Endodermal cell (in vitro differentiated cells): ENCODE data around the gene NME2. TPM values are rescaled to one million over a fixed set of nuclear protein-coding genes. Genes with fewer than 3 reads are reported as not detected.

ENCODE experiments used
- DNase-seq: peaks from one replicate; pipeline ENCODE4 v3.0.0-alpha.2; 2017
- H3K27ac ChIP-seq: 2 replicates; pipeline ENCODE4 v1.5.1; 2013; ENCODE audit warnings: mild to moderate bottlenecking, low read depth, low read length, moderate library complexity
- H3K27me3 ChIP-seq: 2 replicates; pipeline ENCODE4 v1.6.1; 2013; ENCODE audit warnings: mild to moderate bottlenecking, low read length, moderate library complexity; ENCODE audit not compliant: insufficient read depth, control insufficient read depth, poor library complexity, severe bottlenecking
- H3K36me3 ChIP-seq: 2 replicates; pipeline ENCODE4 v1.7.0; 2013; ENCODE audit warnings: mild to moderate bottlenecking, low read length, moderate library complexity; ENCODE audit not compliant: control insufficient read depth, insufficient read depth
- H3K4me1 ChIP-seq: one replicate; pipeline ENCODE4 v1.7.0; 2013; ENCODE audit warnings: low read length; ENCODE audit not compliant: control insufficient read depth, insufficient read depth
- H3K4me3 ChIP-seq: 2 replicates; pipeline ENCODE4 v1.5.1; 2013; ENCODE audit warnings: mild to moderate bottlenecking, low read length, moderate library complexity
- H3K9ac ChIP-seq: 2 replicates; pipeline ENCODE4 v1.6.1; 2013; ENCODE audit warnings: mild to moderate bottlenecking, low read length, moderate library complexity; ENCODE audit not compliant: poor library complexity, severe bottlenecking; ENCODE audit errors: extremely low read depth
- H3K9me3 ChIP-seq: 2 replicates; pipeline ENCODE4 v1.6.1; 2013; ENCODE audit warnings: mild to moderate bottlenecking, low read length, moderate library complexity; ENCODE audit not compliant: control insufficient read depth
- H3K27ac Mint-ChIP-seq: 2 replicates; pipeline ENCODE4 v1.8.0; 2020; ENCODE audit warnings: mixed read lengths
- H3K27me3 Mint-ChIP-seq: 2 replicates; pipeline ENCODE4 v1.8.0; 2021; ENCODE audit warnings: mild to moderate bottlenecking, mixed read lengths; ENCODE audit not compliant: insufficient read depth
- H3K36me3 Mint-ChIP-seq: 2 replicates; pipeline ENCODE4 v1.8.0; 2020; ENCODE audit warnings: low read depth, mixed read lengths
- H3K4me1 Mint-ChIP-seq: 2 replicates; pipeline ENCODE4 v1.8.0; 2020; ENCODE audit warnings: mixed read lengths
- H3K4me3 Mint-ChIP-seq: 2 replicates; pipeline ENCODE4 v1.8.0; 2020; ENCODE audit warnings: mild to moderate bottlenecking, moderate library complexity, mixed read lengths
- H3K9me3 Mint-ChIP-seq: 2 replicates; pipeline ENCODE4 v1.8.0; 2020; ENCODE audit warnings: mild to moderate bottlenecking, mixed read lengths
- CTCF ChIP-seq: fragments of 200-600 bp; sonication (generic); conservative IDR thresholded peaks from 2 replicates; pipeline ENCODE4 v1.5.0; 2021; ENCODE audit warnings: antibody characterized with exemption, mild to moderate bottlenecking
- WGBS, 2 experiments: methylation state at CpG; one replicate each; pipeline versions ENCODE4 v1.1.5 to v1.1.7; 2013; ENCODE audit warnings: missing lambda C conversion rate in 2 of 2, mixed read lengths in 1 of 2; ENCODE audit not compliant: insufficient coverage in 1 of 2, insufficient read length in 1 of 2; 5-methylcytosine and 5-hydroxymethylcytosine counted together
- total RNA-seq, 2 donors: library from RNA; stranded (reverse); fragmentation: NEBNext Ultra II Directional in 1 of 2; extraction: Animal tissue kit (Norgen Biotek cat#: 25700) in 1 of 2; gene quantifications; 2 replicates in 1 of 2; 3 replicates in 1 of 2; pipeline ENCODE4 v1.2.1, GENCODE V29; 2021

The NME2 gene
- total RNA-seq, 2 donors from 2014 or later, result 560 to 707 TPM

- H3K27me3 ChIP-seq, result no peaks in the 10 kb centered on the region
- DNase-seq, result peak; percentile 80
- no peaks in the 10 kb centered on the region for H3K9me3 Mint-ChIP-seq
- H3K36me3 ChIP-seq, result peaks cover 47% of the 10 kb centered on the region
- peaks cover 4% of the 10 kb centered on the region for H3K4me1 ChIP-seq
- H3K27ac Mint-ChIP-seq, result peak overlapping the region; percentile 98
- H3K4me1 Mint-ChIP-seq, result peaks cover 14% of the 10 kb centered on the region
- H3K36me3 Mint-ChIP-seq, result peaks cover 54% of the 10 kb centered on the region
- H3K4me3 ChIP-seq, result peak overlapping the region; percentile 96
- peak overlapping the region; percentile 94 for H3K4me3 Mint-ChIP-seq
- TF ChIP-seq CTCF, result no peak
- H3K27me3 Mint-ChIP-seq, result peaks cover 1% of the 10 kb centered on the region
- no peak overlapping the region for H3K9ac ChIP-seq
- WGBS, 2 experiments, result 63 to 67% methylated on average over 13 to 16 of the region's 16 CpGs
- no peak overlapping the region for H3K27ac ChIP-seq
- H3K9me3 ChIP-seq, result no peaks in the 10 kb centered on the region
Measured at GRCh38 chr17:51164911-51165679, 1.1 kb upstream of the NME2 start.

GRCh38 chr17:51165680-51166197 lies 472 bp upstream of the NME2 start:
- H3K27me3 Mint-ChIP-seq, result peaks cover 1% of the 10 kb centered on the region
- H3K9me3 ChIP-seq, result no peaks in the 10 kb centered on the region
- peaks cover 4% of the 10 kb centered on the region for H3K4me1 ChIP-seq
- no peaks in the 10 kb centered on the region for H3K27me3 ChIP-seq
- H3K9me3 Mint-ChIP-seq, result no peaks in the 10 kb centered on the region
- peak overlapping the region; percentile 94 for H3K4me3 Mint-ChIP-seq
- no peak overlapping the region for H3K27ac ChIP-seq
- peak overlapping the region; percentile 98 for H3K27ac Mint-ChIP-seq
- peaks cover 50% of the 10 kb centered on the region for H3K36me3 ChIP-seq
- no peak for DNase-seq
- peak overlapping the region; percentile 96 for H3K4me3 ChIP-seq
- H3K4me1 Mint-ChIP-seq, result peaks cover 14% of the 10 kb centered on the region
- no peak overlapping the region for H3K9ac ChIP-seq
- no peak for TF ChIP-seq CTCF
- H3K36me3 Mint-ChIP-seq, result peaks cover 54% of the 10 kb centered on the region
- WGBS, 2 experiments, result 10 to 20% methylated on average over 12 to 21 of the region's 21 CpGs

- H3K36me3 ChIP-seq, result peaks cover 49% of the 10 kb centered on the region
- Mint-ChIP-seq H3K36me3 (peaks cover 52% of the 10 kb centered on the region), H3K27ac (peak overlapping the region; percentile 72), H3K9me3 (no peaks in the 10 kb centered on the region), H3K27me3 (peaks cover 1% of the 10 kb centered on the region), H3K4me1 (peaks cover 14% of the 10 kb centered on the region), H3K4me3 (peak overlapping the region; percentile 94)
- H3K9ac ChIP-seq, result peak overlapping the region; percentile 79
- no peaks in the 10 kb centered on the region for H3K9me3 ChIP-seq
- peak overlapping the region; percentile 96 for H3K4me3 ChIP-seq
- DNase-seq, result peak; percentile 90
- peak; percentile 89 for TF ChIP-seq CTCF
- no peaks in the 10 kb centered on the region for H3K27me3 ChIP-seq
- H3K4me1 ChIP-seq, result peaks cover 4% of the 10 kb centered on the region
- H3K27ac ChIP-seq, result peak overlapping the region; percentile 38
- 15 to 34% methylated on average over 18 to 42 of the region's 42 CpGs for WGBS, 2 experiments
Measured at GRCh38 chr17:51166987-51167931, 1.0 kb downstream of the NME2 start.
